ENCODE data around the gene DNAI1.

- TF ChIP-seq, protein P1, sequence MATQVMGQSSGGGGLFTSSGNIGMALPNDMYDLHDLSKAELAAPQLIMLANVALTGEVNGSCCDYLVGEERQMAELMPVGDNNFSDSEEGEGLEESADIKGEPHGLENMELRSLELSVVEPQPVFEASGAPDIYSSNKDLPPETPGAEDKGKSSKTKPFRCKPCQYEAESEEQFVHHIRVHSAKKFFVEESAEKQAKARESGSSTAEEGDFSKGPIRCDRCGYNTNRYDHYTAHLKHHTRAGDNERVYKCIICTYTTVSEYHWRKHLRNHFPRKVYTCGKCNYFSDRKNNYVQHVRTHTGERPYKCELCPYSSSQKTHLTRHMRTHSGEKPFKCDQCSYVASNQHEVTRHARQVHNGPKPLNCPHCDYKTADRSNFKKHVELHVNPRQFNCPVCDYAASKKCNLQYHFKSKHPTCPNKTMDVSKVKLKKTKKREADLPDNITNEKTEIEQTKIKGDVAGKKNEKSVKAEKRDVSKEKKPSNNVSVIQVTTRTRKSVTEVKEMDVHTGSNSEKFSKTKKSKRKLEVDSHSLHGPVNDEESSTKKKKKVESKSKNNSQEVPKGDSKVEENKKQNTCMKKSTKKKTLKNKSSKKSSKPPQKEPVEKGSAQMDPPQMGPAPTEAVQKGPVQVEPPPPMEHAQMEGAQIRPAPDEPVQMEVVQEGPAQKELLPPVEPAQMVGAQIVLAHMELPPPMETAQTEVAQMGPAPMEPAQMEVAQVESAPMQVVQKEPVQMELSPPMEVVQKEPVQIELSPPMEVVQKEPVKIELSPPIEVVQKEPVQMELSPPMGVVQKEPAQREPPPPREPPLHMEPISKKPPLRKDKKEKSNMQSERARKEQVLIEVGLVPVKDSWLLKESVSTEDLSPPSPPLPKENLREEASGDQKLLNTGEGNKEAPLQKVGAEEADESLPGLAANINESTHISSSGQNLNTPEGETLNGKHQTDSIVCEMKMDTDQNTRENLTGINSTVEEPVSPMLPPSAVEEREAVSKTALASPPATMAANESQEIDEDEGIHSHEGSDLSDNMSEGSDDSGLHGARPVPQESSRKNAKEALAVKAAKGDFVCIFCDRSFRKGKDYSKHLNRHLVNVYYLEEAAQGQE (IDR thresholded peaks at IDR 0.05; ENCODE audit: insufficient read depth in 1 of 2, low read depth in 2 of 2, low read length in 1 of 2), result no peak
- TF ChIP-seq CTCF (IDR thresholded peaks at IDR 0.05) (no peak), POLR2AphosphoS5 (IDR thresholded peaks at IDR 0.05; ENCODE audit: low read depth, low read length) (no peak)
Observed at GRCh38 chr9:34456746-34457145, 1.9 kb upstream of the DNAI1 start.
